Stimulated activated CD4-positive, alpha-beta T cell treated with anti-CD3 and anti-CD28 coated beads, Interleukin-15, amount 100 ng/mL, for 1 hour (primary cell): Measurements from ENCODE around the gene ZNF324.
A peak's percentile ranks its signal among the peaks of the same experiment; 100 is the strongest.
"Not testable (repeated sequence)": the region's sequence is repeated elsewhere in the genome, so short reads cannot be mapped to it uniquely, and the experiment has no call there.

ENCODE experiments used
- DNase-seq, 2 donors: peaks; one replicate each; pipeline ENCODE4 v3.0.0-alpha.2; 2020; ENCODE audit warnings: low read depth in 1 of 2, low spot score in 1 of 2

ZNF324 gene

GRCh38 chr19:58470837-58471543 lies 4.1 kb downstream of the ZNF324 start:
- DNase-seq: not testable (repeated sequence)

- no peak for DNase-seq
Measured at GRCh38 chr19:58471736-58472135, 4.9 kb downstream of the ZNF324 start.

DNA sequence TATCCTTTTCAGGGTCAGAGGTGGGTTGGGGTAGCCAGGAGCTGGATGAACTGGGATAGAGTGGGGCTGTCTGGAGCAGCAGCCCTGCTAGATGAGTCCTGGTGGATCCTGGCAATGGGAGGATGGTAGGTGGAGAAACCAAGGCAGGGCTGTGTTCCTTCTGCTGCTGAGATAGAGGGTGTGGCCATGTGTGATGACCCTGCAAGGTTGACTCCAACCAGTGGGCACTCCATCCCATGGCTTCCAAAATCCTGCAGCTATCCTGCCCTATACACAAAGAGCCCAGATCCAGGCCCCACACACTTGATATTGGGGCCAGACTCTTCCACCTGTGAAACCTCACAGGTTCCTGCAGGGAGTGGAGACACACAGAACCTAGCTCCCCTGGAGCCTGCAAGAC lies 6.9 kb downstream of the ZNF324 start:
- DNase-seq: no peak

DNA sequence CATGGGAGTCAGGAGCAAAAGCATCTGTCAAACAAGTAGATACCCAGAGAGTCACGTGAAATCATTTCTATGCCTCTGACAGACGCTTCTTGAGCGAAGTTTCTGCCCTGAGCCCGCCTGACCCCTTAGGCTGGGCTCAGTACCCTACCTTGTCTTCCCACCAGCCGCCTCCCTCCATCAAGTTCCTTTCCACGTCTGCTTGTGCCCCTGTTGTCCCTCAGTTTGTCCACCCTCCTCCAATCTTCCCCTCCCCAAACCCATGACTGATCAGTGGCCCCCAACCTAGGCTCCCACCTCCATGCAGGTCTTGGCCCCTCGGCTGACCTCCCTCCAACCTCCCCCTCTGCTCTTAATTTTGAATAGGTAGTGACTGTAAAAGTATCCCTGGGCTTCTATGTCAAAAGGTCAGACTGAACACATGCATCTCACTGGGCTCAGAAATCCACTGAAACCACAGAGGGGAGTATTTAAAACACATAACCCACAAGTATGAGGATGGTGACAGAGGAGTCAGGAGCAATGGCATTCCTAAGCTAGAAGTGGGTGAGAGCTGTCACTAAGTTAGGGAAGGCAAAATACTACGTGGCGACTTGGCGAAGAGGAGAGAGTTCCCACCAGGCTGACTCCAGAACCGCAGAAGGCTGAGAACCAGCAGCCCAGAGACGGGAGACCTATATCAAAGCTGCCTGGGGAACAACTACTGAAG lies 7.6 kb downstream of the ZNF324 start:
- DNase-seq: no peak

GRCh38 chr19:58474997-58475713 lies 8.3 kb downstream of the ZNF324 start:
- no peak for DNase-seq

- peak; percentile 83 to 88 for DNase-seq
Measured at GRCh38 chr19:58475714-58476497, 9.0 kb downstream of the ZNF324 start, which contains the start of gene ZNF446. TSS of gene ZNF446 (plus strand) at chr19:58476352. CDS start at chr19:58477219, 867 bp downstream.

- DNase-seq: no peak
Measured at GRCh38 chr19:58476498-58477015, 9.7 kb downstream of the ZNF324 start.

DNA sequence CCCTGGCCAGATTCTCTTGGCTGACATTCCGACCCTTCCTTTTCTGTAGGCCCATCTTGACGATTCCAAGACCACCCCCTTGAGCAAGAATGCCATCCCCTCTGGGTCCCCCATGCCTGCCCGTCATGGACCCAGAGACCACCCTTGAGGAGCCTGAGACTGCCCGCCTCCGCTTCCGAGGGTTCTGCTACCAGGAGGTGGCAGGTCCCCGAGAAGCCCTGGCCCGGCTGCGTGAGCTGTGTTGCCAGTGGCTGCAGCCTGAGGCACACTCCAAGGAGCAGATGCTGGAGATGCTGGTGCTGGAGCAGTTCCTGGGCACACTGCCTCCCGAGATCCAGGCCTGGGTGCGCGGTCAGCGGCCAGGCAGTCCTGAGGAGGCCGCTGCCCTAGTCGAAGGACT lies 10.2 kb downstream of the ZNF324 start:
- no peak for DNase-seq

GRCh38 chr19:58477871-58478270 lies 11.0 kb downstream of the ZNF324 start:
- no peak for DNase-seq

GRCh38 chr19:58479303-58479702 lies 12.4 kb downstream of the ZNF324 start:
- DNase-seq: no peak

DNA sequence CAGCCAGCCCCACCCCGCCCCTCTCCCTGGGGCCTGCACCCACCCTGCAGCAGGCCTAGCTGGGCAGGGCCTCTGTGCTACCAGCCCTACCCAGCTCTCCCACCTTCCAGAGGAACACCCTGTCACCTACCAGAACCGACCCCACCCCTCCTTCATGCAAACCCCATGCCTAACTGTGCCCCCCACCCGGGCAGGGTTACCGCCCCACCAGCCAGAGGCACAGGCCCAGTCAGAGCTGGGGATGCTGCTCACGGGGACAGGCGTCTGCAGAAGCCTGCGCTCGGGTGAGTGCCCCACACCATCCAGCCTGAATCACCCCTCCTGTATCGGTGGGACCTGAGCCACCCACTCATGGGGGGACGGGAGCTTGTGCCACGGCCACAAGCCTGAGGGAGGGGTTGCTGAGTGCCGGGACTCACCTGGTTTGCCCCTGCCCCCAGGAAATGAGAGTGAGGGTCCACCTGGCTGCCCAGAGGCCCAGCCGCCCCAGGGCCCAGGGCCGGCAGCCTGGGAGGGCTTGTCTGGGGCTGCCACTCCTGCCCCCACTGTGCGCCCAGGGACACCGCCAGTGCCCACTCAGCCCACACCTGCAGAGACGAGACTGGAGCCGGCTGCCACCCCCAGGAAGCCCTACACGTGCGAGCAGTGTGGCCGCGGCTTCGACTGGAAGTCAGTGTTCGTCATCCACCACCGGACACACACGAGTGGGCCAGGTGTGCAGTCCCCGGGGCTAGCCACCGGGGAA lies 13.0 kb downstream of the ZNF324 start:
- DNase-seq: no peak

DNA sequence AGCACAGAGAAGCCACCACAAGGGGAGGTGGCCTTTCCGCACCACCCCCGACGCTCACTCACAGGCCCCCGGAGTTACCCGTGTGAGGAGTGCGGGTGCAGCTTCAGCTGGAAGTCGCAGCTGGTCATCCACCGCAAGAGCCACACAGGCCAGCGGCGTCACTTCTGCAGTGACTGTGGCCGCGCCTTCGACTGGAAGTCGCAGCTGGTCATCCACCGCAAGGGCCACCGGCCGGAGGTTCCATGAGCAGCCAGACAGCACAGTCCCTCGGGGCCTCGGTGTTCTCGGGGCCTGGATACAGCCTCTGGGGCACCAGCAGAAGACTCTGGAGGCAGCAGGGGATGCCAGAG lies 13.6 kb downstream of the ZNF324 start:
- no peak for DNase-seq

DNA sequence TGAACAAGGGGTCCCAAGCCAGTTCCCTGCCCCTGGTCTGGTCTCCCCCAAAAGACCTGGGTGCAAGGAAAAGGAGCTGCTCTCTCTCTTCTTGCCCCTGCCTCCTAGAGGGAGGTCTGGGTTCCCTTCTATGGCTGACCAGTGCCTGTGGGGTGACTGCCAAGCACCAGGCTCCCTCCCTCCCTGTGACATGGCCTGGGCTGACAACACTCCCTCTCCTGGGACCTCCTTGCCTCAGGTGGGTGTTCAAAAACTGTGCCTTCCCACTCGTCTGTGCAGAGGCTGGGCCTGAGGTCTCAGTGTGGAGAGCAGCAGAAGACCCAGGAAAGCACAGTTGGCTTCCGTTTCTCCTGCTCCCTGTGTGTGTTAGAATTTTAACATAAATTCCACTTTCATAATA lies 14.0 kb downstream of the ZNF324 start:
- no peak for DNase-seq

GRCh38 chr19:58482372-58482771 lies 15.5 kb downstream of the ZNF324 start:
- no peak for DNase-seq

DNA sequence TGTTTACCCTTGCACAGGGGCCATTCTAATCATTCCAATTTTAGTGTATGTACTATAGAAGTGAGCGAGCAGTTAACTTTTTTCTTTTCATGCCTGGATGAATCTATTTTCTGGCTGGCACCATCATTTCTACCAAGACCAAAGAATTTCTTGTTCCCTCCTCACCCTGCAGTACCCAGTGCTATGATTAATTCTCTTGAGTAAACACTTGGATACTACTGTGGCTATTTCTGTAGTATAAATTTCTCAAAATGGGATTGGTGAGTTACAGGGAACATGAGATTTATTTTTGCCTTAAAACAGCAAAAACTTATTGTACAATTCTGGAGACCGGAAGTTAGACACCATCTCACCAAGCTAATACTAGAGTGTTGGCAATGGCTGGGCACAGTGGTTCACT lies 16.9 kb downstream of the ZNF324 start:
- no peak for DNase-seq

DNA sequence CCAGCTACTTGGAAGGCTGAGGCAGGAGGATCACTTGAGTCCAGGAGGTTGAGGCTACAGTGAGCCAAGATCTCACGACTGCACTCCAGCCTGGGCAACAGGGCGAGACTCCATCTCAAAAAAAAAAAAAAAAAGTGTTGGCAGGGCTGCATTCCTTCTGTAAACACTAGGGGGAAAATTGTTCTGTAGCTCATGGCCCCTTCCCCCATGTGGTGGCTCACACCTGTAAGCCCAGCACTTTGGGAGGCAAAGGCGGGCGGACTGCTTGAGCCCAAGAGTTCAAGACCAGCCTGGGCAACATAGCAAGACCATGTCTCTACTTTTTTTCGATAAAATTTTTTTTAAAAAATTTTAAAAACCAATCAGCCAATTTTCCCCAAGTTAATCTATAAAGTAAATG lies 17.5 kb downstream of the ZNF324 start:
- not testable (repeated sequence) for DNase-seq

GRCh38 chr19:58491393-58491792 lies 24.5 kb downstream of the ZNF324 start:
- DNase-seq: no peak

- DNase-seq: no peak
Measured at GRCh38 chr19:58492265-58492664, 25.4 kb downstream of the ZNF324 start.

DNA sequence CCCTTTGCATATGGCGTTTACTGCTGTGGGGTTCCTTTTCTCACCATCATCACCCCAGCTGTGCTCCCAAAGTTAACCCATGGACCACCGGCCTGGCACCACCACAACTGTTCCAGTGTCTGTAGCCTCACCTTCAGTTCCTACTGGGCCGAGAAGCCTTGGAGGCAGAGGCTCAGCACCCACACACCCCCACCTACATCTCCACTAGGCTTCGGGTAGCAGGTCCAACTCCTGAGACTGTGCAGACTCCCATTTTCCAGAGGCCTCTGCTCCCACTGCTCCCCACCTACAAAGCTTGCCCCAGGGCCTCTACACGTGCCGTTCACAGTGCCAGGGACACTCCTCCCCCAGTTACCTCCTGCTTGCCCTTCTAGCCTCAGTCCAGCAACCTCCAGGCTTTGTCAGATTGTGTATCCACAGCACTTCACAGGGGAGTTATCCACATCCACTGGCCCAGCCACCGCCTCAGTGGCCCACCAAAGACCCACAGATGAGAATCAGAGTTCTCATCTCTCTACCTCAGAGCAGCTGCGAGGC lies 30.8 kb downstream of the ZNF324 start:
- no peak for DNase-seq
